GM18517 (cell line): Measurements from ENCODE around the gene ANKRD1.

Source experiments
- ATAC-seq: cut with Tn5 transposase; IDR thresholded peaks from one replicate; pipeline ENCODE4 v1.9.1; 2021; ENCODE audit warnings: mild to moderate bottlenecking, moderate library complexity; ENCODE audit not compliant: unreplicated experiment

The ANKRD1 gene

GRCh38 chr10:90936276-90936659 is 15.4 kb upstream of the ANKRD1 start:
- ATAC-seq: no peak

- no peak for ATAC-seq
Observed at GRCh38 chr10:90935581-90936275, 14.8 kb upstream of the ANKRD1 start.

GRCh38 chr10:90930971-90931871 is 10.3 kb upstream of the ANKRD1 start:
- ATAC-seq: no peak

DNA sequence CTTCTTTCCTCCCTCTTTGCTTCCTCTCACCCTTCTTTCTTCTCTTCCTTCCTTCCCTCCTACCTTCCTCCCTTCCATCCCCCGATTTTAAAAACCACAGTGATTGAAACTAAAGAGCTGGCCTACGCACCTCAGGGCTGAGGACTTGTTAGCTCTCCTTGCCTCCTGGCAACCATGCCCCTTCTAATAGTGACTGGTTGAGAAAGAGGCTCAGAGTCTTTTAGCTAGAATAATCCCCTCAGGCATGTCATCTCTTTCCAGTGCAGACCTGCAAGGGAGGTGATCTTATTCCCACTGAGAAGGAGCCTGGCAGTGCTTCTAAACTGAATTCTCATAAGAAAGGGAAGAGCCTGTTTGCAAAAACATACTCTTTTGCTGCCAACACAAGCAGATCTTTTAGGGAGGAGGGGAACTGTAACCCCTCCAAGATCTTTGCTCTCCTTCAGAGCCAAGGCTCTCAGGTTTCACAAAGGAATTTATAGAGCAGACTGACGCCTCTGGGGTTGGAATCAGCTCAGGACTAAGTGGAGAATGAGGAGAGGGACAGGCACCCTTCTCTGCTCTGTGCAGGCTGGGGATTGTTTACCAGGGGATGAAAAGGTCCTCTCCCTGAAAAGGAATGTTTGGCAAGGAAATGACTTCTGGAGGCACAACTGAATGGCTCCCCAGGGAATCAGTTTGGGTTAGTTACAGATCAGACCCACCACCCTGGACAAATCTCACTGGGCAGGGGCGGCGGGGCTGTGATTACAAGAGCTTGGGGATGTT is 9.4 kb upstream of the ANKRD1 start:
- no peak for ATAC-seq

GRCh38 chr10:90929179-90929578 is 8.3 kb upstream of the ANKRD1 start:
- no peak for ATAC-seq

DNA sequence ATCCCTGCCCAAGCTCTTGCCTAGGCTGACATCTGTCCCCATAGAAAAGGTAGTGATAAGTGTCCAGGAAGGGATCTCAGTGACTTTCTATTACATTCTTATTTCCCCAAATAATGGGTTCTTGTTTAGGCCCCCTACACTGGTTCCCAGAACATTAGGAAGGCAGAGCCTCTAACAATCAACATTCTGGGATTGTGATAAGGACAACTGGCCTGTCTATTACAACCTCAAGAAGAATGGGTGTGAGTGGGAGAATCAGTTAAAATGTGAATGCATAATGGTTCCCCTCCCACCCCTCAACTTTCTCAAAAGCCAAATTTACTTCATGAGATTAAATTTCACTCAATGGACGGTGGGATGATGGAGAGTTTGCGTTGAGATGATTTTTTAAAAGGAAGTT is 6.4 kb upstream of the ANKRD1 start:
- ATAC-seq: no peak

DNA sequence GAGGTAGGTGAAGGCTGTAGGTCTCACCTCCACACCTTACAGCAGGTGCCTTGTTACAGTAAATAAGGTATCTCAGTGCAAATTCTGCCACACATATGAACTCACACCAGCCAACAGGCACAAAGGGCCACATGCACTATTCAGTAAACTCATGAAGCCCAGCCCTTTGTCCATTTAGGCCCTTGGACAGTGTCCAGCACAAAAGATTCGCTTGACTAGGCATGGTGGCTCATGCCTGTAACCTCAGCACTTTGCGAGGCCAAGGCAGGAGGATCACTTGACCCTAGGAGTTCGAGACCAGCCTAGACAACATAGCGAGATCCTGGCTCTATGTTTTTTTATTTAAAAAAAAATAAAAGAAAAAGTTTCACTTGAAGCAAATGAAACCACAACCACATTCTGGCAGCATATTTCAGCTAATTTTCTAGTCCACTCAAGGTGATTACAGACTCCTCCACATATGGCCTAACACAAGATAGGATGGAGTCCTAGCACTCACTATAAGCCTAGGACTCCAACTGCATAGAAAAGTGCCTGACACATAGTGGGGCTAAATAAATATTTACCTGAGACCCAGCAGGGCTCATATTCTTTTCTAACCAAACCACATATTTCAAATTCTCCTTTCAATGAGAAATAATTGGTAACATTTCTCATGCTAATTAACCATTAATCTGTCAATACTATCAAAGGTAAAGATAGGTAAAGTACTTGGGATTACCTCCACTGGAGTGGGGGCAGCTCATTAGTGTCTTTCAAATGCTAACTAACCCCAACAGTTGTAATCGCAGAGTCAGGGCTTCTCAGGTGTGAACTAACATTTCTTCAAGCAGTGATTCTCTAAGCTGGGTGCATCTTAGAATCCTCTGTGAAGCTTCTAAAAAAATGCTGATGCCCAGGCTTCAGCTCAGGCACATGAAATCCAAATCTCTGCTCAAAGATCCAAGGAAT is 4.5 kb upstream of the ANKRD1 start:
- no peak for ATAC-seq

GRCh38 chr10:90924552-90924951 is 3.7 kb upstream of the ANKRD1 start:
- no peak for ATAC-seq

GRCh38 chr10:90923111-90923731 is 2.3 kb upstream of the ANKRD1 start:
- no peak for ATAC-seq

DNA sequence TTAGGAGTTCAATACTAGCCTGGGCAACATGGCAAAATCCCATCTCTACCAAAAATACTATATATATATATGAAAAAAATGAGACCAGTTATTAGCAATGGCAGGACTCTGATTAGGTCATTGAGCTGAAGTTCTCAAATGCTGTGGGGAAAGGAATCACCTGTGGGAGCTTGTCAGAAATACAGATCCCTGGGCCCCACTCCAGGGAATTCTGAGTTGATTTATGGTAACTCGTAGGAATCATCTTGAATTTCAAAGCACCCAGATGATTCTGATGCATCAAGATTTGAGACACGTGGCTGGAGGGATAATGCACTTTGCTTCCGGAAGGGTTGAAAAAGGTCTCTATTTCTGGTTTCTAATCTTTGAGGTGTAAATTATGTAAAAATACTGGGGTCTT is 1.0 kb upstream of the ANKRD1 start:
- ATAC-seq: no peak

DNA sequence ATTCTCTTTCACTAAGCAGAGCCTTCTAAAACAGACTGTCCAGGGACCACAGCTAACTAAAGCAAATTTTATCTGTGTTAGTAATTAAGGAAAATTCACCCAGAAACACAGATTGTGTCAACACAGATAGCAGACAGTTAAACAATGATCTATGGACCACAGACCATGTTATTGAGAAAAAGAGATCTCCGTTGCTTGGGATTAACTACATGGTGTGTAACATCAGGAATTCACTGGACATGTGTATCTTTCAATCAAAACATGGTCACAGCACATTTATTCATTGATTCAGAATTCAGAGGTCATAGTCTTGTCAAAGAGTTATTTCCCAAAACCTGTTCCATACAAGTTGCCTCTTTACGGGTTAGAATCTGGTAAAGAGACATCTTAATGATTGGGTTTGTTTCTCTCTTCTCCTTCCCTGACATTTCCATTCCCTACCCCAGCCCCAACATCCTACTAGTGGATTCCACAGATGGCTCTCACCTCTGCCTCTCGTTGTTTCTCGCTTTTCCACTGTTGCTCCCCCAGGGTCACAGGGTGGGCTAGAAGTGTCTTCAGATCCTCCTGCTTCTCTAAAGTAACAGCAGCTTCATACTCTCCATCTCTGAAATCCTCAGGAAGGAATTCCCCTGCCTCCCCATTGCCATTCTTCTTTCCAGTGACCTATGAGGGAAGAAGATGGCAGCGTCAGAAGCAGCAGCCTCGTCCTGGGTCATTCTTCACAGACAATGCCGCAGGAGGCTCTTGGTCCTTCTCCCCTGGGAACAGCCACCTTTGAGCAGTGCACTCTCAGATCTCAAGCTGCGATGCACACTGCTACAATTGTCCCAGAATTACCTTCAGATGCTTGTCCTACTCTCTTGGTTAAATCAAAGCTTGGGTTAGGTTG is 958 bp downstream of the ANKRD1 start:
- no peak for ATAC-seq

GRCh38 chr10:90917968-90918318 is 2.9 kb downstream of the ANKRD1 start:
- no peak for ATAC-seq

- no peak for ATAC-seq
Observed at GRCh38 chr10:90917238-90917967, 3.5 kb downstream of the ANKRD1 start.

GRCh38 chr10:90916392-90917237 is 4.3 kb downstream of the ANKRD1 start:
- ATAC-seq: no peak

- no peak for ATAC-seq
Observed at GRCh38 chr10:90915766-90916075, 5.2 kb downstream of the ANKRD1 start.

- ATAC-seq: no peak
Observed at GRCh38 chr10:90914992-90915765, 5.7 kb downstream of the ANKRD1 start.
